Measurements from ENCODE around the gene LRRC61.

LRRC61 gene

GRCh38 chr7:150378853-150379440 lies 55.8 kb downstream of the LRRC61 start, which contains the start of gene ZNF775 (continued):
- TF ChIP-seq ZEB2 (tag by site-specific recombination; IDR thresholded peaks at IDR 0.05), result peak; percentile 39; the same call in 1 of the 2 replicates
- TF ChIP-seq ZNF10 (tag by site-specific recombination; IDR thresholded peaks at IDR 0.05), result no peak
- TF ChIP-seq ZNF24 (tag by site-specific recombination; IDR thresholded peaks at IDR 0.05), result no peak
- TF ChIP-seq ZNF280D (tag by site-specific recombination; IDR thresholded peaks at IDR 0.05), result no peak
- no peak for TF ChIP-seq ZNF707 (tag by site-specific recombination; IDR thresholded peaks at IDR 0.05)
- TF ChIP-seq ZSCAN23 (tag by site-specific recombination; IDR thresholded peaks at IDR 0.05), result no peak
- no peak for TF ChIP-seq BCL6B (tag by site-specific recombination; IDR thresholded peaks at IDR 0.05)
- TF ChIP-seq KLF10 (tag by site-specific recombination; IDR thresholded peaks at IDR 0.05), result peak; percentile 61; the same call in 1 of the 2 replicates
- TF ChIP-seq ZNF639 (tag by site-specific recombination; IDR thresholded peaks at IDR 0.05), result no peak
- no peak for TF ChIP-seq ZNF23 (tag by site-specific recombination; IDR thresholded peaks at IDR 0.05; ENCODE audit: borderline replicate concordance)
- no peak for TF ChIP-seq ZNF830 (tag by site-specific recombination; IDR thresholded peaks at IDR 0.05; ENCODE audit: low read depth)

- ChIA-PET POLR2A (interaction anchor here (0.6 to 1.3 kb wide), 2 partner anchors 11 to 13 kb away, joined by 6 read pairs; partner anchors contain the start of gene REPIN1), CTCF (no interaction called here)
- H3K27ac ChIP-seq (ENCODE audit: extremely low read depth, low read depth, low read length), result peak overlapping the region; percentile 26; the same call in 1 of the 2 replicates
- H3K4me3 ChIP-seq (ENCODE audit: low read depth, low read length), result peak overlapping the region; percentile 80
- H3K4me1 ChIP-seq (ENCODE audit: control insufficient read depth, insufficient read depth, low read length), result peaks cover 3% of the 10 kb centered on the region; the same call in 1 of the 2 replicates
- H3K36me3 ChIP-seq (ENCODE audit: control insufficient read depth in 2 of 2, insufficient read depth in 1 of 2, low read length in 2 of 2), result peaks cover 0 to 4% of the 10 kb centered on the region in 2 experiments; a peak in 1 of 3 replicates
- no peaks in the 10 kb centered on the region for H3K9me3 ChIP-seq (ENCODE audit: control insufficient read depth, insufficient read depth, low read depth, low read length)
- TF ChIP-seq MEIS1 (CRISPR knock-in tag; IDR thresholded peaks at IDR 0.05; ENCODE audit: borderline replicate concordance) (no peak), YY1 (tag by site-specific recombination; IDR thresholded peaks at IDR 0.05) (peak; percentile 17; the same call in 1 of the 2 replicates), ZNF184 (tag by site-specific recombination; IDR thresholded peaks at IDR 0.05) (no peak), ZNF707 (tag by site-specific recombination; IDR thresholded peaks at IDR 0.05) (no peak), ZNF501 (tag by site-specific recombination; IDR thresholded peaks at IDR 0.05) (no peak), ZBTB10 (tag by site-specific recombination; IDR thresholded peaks at IDR 0.05) (0 out of 2 replicates have a peak, but pooled peaks have one; percentile 48), ZNF600 (tag by site-specific recombination; IDR thresholded peaks at IDR 0.05) (peak; percentile 73; the same call in 1 of the 2 replicates), MZF1 (tag by site-specific recombination; IDR thresholded peaks at IDR 0.05; ENCODE audit: borderline replicate concordance) (no peak), ZBTB49 (tag by site-specific recombination; IDR thresholded peaks at IDR 0.05; ENCODE audit: low read depth) (no peak), ZNF558 (tag by site-specific recombination; IDR thresholded peaks at IDR 0.05) (no peak)
Observed at GRCh38 chr7:150379441-150380379, 56.6 kb downstream of the LRRC61 start.
